ENCODE results near the gene EEF1B2.

DNA sequence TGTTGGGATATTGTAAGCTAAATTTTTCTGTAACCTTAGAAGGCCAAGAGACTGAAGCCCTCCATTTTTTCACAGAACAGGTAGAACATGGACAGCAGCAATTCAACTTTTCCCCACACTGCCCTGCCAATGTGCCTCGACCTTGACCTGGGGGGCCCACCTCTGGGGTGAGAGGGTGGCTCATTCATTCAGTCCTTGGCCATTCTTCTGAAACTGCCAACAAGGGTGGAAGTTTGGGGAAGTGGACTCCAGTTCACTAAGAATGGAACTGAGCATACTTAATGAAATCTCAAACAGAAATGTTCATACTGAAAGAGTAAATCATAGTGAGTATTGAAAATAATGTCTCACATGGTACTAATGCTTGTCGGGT is 1.1 kb downstream of the EEF1B2 start:
- TF ChIP-seq, protein P1, sequence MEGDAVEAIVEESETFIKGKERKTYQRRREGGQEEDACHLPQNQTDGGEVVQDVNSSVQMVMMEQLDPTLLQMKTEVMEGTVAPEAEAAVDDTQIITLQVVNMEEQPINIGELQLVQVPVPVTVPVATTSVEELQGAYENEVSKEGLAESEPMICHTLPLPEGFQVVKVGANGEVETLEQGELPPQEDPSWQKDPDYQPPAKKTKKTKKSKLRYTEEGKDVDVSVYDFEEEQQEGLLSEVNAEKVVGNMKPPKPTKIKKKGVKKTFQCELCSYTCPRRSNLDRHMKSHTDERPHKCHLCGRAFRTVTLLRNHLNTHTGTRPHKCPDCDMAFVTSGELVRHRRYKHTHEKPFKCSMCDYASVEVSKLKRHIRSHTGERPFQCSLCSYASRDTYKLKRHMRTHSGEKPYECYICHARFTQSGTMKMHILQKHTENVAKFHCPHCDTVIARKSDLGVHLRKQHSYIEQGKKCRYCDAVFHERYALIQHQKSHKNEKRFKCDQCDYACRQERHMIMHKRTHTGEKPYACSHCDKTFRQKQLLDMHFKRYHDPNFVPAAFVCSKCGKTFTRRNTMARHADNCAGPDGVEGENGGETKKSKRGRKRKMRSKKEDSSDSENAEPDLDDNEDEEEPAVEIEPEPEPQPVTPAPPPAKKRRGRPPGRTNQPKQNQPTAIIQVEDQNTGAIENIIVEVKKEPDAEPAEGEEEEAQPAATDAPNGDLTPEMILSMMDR (IDR thresholded peaks at IDR 0.05): no peak
- TF ChIP-seq POLR2A (IDR thresholded peaks at IDR 0.05): no peak
